CD4-positive, alpha-beta T cell treated with Interleukin-10 for 1 hour (primary cell): ENCODE measurements around the gene B3GAT3.
"Not testable (repeated sequence)": the region's sequence is repeated elsewhere in the genome, so short reads cannot be mapped to it uniquely, and the experiment has no call there.

Source experiments
- DNase-seq: peaks from one replicate; pipeline ENCODE4 v3.0.0-alpha.2; 2020

The B3GAT3 gene

DNA sequence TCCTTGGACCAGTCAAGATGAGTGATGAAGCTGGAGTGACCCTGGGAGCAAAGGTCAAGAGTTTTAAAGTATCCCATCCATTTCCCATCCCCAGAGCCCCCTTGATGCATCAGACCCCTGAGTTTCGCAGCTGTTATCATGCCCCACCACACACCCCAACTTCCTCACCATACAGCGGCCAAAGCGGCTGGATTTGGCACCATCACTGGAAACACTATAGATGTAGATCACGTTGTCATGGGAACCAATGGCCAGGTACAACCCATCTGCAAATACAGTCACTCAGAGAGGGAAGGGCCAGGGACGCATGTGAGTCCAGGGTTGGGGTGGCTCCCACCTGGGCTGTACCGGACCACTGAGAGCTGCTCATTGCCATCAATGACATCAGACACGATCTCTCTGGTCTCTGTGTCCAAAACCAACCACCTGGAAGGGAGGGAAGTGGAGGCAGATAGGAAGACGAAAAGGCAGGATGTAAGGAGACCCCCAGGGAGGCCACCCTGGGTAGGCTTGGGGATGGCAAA, 17.9 kb downstream of the B3GAT3 start:
- DNase-seq = no peak

DNA sequence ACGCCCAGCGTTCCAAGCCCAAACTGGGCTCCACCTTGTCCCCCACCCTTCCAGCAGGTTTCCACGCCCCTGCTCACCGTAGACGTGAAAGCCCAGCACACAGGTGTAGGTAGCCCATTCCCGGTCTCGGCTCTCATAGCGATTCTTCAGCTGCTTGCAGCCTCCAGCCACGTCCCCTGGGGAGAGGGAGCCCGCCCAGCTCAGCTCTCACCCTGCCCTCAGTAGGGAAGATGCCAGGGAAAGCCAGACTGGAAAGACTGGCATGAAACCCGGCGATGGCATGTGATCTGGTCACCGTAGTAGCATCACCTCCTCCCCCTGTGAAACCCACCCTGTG, 18.7 kb downstream of the B3GAT3 start:
- no peak for DNase-seq

- no peak for DNase-seq
Observed at GRCh38 chr11:62602141-62603071, 19.4 kb downstream of the B3GAT3 start.

GRCh38 chr11:62601372-62602140, 20.2 kb downstream of the B3GAT3 start, which contains the start of gene MTA2:
Gene MTA2 (minus strand): TSS chr11:62601865. CDS start chr11:62601450, 415 bp downstream.
- peak; percentile 100 for DNase-seq

DNA sequence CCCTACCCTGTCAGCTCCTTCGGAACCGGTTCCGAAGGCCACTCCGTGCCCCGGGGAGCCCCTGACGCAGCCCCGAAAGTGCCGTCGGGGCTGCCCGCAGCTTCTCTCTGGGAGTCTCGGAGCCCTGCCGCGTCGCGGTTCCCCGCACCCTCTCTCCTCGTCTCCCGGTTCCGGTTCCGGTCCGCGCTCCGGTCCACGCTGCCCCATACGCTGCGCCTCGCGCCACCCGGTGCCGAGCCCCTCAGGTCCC, 20.7 kb downstream of the B3GAT3 start:
- DNase-seq = peak; percentile 54

DNA sequence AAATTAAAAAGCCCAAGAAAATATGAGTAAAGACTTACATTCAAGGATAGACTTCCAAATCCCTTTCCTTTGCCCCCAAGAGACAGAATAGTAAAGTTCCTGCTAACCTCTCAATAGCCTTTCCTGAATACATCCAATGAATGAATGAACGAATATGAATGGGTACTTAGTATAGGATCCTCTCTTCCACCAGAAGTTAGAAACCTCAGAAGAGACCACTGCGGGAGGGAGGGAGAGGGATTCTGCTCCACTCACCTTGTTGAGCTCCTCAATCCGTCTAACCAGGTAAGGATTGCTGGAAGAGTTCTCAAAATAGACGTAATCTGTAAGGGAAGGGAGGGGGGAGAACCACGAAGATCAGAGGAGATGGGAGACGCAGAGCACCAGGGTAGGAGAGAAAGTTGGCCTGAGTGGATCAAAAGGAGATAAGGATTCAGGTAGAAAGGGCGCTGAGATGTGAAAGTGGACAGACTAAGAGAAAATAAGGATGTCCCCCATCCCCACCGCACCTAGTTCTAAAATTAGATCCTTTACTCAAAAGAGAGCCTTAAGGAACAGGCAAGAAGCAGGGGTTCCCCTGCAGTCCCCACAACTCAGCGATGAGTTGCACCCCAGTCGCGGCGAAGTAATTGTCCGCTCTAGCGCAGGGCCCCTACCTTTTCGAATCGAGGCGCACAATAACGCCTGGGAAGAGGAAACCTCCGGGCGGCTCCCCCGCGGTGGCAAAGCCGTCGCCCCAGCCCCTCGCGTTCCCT, 21.2 kb downstream of the B3GAT3 start:
- no peak for DNase-seq

DNA sequence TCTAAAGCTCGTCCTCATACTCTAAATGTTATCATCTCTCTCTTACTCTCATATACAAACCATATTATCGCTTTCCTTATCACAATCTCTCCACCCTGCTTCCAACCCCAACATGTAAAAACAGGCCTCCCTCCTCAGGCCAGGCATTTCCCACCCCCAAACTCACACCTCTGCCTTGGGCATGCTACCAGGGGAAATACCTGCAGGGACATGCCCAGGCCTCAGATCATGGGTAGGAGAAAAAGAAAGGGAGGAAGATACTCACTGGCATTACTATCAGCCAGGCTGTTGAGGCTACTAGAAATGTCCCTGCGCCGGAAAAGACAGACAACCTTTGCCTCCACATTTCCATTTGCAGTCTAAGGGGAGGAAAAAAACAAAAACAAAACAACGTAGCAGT, 21.9 kb downstream of the B3GAT3 start:
- peak; percentile 53 for DNase-seq

- peak; percentile 99 for DNase-seq
Observed at GRCh38 chr11:62599069-62599696, 22.6 kb downstream of the B3GAT3 start.

GRCh38 chr11:62595124-62595523, 26.7 kb downstream of the B3GAT3 start:
- no peak for DNase-seq

DNA sequence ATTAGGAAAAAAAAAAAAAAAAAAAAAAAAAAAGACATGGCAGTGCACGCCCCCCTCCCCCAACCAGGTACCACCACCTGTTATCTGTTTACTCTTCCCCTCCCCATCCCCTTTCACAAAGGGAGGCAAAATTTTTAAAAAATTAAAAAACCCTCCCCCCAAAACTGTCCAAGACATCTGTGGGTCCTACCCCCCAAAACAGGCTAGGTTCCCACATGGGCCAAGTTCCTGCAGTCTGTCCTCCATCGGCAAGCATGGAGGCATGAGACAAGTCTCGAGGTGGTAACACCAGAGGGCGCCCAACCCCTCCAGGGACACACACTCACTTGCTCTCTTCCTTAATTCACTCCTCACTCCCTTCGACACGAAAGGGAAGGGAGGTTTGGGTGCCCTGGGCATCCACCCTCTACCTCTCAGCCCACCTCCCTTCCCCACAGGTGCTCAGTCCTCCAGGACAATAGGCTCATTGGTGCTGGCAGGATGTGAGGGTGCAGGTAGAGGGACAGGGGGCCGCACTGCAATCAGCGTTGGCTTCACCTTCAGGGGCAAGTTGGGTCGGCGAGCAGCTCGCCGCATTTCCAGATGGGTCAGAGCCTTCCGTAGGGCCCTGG, 28.2 kb downstream of the B3GAT3 start:
- peak; percentile 85 for DNase-seq

- no peak for DNase-seq
Observed at GRCh38 chr11:62592989-62593421, 28.8 kb downstream of the B3GAT3 start.

DNA sequence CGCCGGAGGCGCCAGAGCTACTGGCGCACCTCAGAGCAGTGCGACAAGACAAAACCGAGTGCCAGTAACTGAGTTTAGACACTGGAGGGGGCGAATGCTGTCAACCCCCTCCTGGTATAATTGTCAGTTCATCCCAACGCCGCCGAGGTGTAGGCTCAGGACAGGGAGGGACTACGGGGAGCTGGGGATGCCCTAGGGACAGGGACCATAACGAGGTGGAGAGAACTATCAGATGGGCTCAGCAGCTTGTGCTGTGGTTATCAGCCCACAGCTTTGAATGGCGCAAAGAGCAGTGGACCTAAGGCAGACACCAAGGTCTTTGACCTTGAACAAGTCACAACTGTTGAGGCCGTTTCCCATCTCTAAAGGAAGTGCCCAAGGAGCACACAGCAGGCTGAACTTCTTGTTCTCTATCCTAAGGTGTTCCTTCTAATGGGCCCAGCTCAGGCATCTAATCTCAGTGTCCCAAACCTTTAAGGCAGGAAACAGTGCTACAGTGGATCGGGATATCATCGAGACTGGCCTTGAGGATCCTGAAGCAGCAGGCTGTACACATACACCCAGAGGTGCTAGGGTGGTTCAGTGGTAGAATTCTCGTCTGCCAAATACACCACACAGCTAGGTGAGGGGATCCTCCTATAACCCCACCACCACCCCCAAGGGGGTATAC, 29.5 kb downstream of the B3GAT3 start:
- no peak for DNase-seq

- DNase-seq = peak; percentile 99
Observed at GRCh38 chr11:62591448-62592145, 30.2 kb downstream of the B3GAT3 start, which contains the start of gene TUT1. Gene TUT1 (minus strand): TSS chr11:62591523. CDS start chr11:62591485, 38 bp downstream.

- DNase-seq = peak; percentile 37
Observed at GRCh38 chr11:62588966-62589637, 32.7 kb downstream of the B3GAT3 start.

GRCh38 chr11:62585356-62585755, 36.4 kb downstream of the B3GAT3 start:
- DNase-seq = not testable (repeated sequence)

DNA sequence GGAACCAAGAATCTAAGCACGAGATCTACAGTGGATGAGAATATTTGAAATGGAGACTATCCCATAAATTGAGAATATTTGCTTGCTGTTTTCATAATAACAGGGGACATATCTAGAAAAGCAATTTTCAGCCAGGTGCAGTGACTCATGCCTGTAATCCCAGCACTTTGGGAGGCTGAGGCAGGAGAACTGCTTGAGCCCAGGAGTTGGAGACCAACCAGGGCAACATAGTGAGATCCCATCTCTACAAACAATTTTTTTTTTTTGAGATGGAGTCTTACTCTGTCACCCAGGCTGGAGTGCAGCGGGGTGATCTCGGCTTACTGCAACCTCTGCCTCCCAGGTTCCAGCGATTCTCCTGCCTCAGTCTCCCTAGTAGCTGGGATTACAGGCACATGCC, 40.1 kb downstream of the B3GAT3 start:
- DNase-seq = not testable (repeated sequence)

- DNase-seq = no peak
Observed at GRCh38 chr11:62580959-62581715, 40.6 kb downstream of the B3GAT3 start.

DNA sequence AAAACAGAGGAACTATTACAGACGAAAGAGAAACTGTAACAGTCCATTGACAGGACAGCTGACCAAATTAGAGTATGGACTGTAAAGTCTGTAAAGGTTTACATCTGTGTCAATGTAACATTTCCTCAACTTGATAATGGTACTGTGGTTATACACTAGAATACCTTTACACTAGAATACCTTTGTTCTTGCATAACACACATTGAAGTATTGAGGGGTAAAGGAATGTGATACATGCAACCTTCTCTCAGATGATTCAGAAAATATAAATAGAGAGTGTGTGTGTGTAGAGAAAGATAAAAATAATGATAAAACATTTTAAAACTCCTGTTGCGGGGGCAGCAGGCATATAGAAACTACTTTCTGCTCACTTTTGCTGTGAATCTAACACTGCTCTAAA, 42.5 kb downstream of the B3GAT3 start:
- DNase-seq = no peak

- DNase-seq = no peak
Observed at GRCh38 chr11:62578541-62578940, 43.2 kb downstream of the B3GAT3 start.
